ENCODE data around the gene CAPN9.

CAPN9 gene

GRCh38 chr1:230800891-230801840 lies 54.0 kb downstream of the CAPN9 start:
- DNase-seq, result no peak

GRCh38 chr1:230804396-230804795 lies 57.2 kb downstream of the CAPN9 start:
- no peak for DNase-seq

- no peak for DNase-seq
Observed at GRCh38 chr1:230806552-230806951, 59.4 kb downstream of the CAPN9 start.

DNA sequence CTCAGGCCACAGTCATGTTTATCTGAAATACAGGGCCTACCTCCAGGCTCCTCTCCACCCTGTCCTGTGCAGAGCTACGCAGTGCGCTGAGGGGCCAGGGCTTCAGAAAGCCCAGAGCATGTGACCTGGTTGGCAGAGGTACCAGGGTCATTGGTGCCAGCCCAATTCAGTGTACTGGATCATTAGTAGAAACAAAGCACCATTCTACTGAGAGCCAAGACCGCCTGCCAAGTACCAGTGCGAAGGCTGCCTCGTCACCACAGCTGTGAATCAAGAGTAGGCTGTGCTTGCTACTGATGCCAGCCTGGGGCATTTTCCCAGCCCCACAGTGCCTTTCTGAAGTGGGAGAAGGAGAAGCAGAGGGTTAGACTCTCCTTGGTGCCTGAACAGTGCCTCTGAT lies 59.8 kb downstream of the CAPN9 start:
- DNase-seq, result peak; percentile 50

GRCh38 chr1:230807561-230808280 lies 60.5 kb downstream of the CAPN9 start:
- no peak for DNase-seq

DNA sequence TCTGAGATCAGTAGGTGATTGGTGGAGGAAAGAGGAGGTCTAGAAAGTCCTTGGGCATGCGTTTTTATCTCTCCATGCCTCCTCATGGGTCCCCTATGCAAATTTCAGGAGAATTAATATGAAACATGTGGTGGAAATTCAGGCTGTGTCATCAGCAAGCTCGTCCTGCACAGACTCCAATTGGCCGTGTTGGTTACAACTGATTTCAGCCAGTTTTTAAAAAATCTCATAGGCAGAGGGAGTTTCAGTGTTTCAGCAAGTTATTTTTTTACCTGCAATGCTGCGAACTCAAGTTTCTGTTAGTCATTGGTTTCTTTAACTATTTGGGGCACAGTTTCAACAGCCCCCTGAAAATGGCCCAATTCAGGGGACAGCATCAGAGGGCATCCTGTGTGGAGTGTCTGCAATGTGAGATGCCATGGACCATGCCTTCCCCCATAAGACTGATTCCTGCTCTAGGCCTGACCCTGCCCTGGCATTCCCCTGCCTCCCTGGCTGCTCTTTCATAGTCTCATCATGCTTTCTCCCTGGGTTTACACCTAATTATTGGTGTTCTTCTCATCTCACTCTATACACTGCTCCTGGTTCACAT lies 61.2 kb downstream of the CAPN9 start:
- DNase-seq, result no peak

DNA sequence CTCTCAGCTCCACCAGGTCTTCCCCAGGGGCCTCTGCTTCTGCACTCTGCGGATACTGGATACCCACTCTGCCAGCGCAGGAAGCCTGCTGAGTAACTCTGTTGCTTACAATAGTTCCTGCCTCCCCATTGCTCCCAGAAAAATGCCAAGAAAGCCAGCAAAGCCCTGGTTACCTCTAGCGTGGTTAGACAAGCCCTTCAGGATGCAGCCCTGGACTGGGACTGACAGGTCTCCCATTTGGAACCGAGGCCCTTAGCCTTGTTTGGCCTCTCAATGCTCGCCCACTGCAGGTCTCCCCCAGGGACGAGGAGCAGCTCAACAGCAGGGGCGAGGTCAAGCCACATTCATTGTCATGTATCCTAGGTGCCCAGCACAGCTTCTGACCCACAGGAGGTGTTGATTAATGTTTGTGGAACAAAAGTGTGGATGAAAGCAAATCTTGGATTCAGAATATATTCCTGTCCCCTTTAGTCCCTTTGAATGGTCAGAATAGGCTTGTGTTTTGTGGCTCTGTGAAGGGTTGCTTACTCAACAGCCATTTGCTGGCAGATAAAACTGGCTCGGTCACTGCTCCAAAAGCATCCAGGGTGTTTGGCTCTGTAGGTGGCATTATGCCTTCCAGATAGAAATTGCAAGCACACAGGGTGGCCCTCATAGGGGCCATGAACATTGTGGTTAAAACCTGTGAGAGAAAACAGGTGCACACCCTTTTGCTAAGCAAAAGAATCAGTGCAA lies 62.2 kb downstream of the CAPN9 start:
- no peak for DNase-seq

DNA sequence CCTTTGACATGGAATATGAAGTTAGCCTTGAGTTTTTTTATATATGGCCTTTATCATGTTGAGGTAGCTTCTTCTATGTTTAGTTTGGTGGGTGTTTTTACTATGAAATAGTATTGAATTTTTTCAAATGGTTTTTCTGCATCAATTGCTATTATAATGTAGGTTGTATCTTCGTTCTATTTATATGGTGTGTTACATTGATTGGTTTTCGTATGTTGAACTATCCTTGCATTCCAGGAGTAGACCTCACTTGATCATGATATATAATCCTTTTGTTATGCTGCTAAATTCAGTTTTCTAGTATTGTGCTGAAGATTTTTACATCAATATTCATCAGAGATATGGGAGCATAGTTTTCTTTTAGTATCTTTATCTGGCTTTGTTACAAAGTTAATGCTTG lies 65.4 kb downstream of the CAPN9 start:
- DNase-seq, result no peak

DNA sequence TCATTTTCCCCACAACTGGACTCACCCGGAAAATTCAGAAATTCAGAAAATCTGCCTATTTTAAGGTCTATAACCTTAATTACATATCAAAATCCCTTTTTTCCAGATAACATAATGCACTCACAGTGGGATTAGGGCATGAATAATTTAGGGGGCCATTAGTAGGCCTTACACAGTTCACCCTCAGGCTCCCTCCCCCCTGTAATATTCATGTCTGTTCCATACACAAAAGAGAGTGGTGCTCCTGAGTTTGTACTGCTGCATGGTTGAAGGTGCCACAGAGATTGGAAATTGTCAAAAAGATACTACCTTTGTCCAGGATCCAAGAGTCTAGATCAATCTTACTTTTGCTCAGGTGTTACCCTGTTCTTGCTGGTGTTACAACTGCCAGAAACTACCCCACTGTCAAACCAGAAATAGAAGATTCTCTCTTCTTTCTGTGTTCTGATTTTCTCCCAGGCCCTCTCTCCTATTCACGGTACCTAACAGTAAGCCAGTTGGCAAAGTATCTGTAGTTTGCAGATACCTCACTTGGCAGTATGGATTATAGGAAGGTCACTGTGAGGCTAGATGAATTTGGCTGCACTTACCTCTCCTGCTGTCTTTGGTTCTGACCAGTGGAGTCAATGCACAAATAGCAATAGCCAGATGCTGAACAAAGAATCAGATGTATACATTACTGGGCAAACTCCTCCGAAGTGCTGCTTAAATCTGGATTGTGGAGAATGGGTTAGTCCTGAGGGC lies 67.9 kb downstream of the CAPN9 start:
- DNase-seq, result no peak

DNA sequence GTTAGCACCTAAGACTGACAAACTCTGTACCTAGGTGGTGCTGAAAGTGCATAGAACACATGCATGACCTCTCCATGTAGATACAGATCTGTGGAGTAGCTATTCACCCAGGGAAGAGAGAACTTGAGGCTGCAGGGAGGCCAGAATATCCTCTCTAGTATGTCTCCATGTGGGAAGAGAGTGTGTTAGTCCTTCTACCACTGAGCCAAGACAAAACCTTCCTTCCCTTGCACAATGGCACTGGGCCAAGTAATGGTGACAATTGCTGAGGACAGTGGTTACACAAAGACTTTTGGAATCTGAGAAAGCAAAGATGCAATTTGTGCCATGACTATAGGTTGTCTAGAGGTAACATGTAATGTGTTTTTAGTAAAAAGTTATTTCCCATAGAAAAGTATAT lies 68.8 kb downstream of the CAPN9 start:
- DNase-seq, result no peak

GRCh38 chr1:230818367-230818766 lies 71.2 kb downstream of the CAPN9 start:
- DNase-seq, result no peak

DNA sequence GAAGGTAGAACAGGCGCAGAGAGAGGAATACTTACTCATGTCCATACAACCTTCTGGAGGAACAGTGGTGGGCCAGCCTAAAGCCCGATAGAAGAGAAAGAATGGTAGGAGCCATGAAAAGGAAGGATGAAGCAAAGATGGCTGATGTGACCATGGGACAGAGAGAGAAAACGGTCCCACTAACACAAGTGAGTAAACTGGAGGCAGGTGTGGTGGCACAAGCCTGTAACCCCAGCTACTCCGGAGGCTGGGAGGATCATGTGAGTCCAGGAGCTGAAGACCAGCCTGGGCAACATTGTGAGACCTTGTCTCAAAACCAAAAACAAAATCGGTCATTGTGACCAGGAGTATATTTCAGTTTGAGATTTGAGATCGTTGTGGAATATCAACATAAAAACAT lies 71.7 kb downstream of the CAPN9 start:
- no peak for DNase-seq

DNA sequence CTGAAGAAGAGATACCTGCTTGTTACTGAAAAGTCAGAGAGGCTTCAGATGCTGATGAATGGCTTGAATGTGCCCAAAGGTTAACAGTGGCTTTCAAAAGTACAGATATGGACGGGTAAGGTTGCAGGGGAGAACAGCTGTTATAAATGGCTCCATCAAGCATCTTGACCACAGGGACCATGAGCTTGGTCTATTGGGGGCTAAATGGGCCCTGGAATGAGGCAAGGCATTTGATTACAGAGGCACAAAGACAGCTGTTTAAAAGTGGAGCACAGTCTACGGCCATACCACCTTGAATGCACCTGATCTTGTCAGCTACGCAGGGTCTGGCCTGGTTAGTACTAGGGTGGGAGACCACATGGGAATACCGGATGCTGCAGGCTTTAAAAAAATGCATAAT lies 72.8 kb downstream of the CAPN9 start:
- no peak for DNase-seq

DNA sequence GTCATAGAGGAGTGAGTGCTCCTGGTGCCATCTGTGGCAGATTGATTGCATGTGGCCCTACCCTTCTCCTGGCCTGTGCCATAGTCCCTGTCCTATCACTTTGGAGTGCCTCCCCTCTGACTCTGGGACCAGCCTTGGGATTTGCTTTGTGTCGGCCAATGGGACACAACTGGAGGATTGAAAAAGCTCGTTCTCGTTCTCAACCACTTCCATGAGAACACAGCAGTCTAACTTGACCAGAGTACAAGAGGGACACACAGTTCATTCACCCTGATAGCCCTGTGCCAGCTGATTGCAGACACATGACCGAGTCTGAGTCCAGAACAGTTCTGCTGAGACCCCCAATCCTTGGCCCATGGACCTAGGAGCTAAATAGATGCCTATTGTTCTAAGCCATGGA lies 73.4 kb downstream of the CAPN9 start:
- no peak for DNase-seq

DNA sequence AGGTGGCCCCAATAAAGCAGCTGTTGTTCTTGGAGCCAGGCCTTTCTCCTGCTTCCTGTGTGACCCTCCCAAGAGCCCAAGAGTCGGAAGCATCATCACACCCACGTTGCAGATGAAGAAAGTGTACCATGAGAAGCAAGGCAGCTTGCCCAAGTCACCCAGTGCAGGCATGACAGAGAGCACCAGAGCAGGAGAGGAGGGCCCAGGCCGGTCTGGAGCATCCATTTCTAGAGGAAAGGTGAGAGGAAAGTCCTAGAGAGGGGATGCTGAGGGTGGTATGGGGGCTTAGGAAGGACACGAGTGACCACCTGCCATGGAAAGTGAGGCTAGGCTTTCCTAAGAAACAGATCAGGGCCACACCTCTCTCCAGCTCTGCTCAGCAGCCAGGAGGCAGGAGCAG lies 74.2 kb downstream of the CAPN9 start:
- DNase-seq, result no peak

- DNase-seq, result no peak
Observed at GRCh38 chr1:230822092-230822581, 74.9 kb downstream of the CAPN9 start.

DNA sequence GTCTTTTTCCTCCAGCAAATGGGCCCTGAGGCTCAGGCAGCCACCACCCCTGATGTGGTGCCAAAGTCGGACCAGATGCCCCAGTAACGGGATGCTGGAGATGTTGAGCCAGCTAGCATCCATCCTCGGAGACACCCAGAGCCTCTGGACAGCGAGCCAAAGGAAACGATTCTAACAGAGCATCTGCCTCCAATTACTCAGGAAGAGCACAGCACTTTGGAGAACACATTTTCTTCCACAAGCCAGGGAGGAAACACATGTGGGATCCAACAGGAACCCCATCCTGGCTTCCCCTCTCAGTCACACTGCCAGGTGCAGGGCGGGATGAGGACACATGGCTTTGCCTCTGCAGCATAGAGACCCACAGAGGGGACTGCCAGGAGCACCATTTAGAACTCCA lies 76.2 kb downstream of the CAPN9 start:
- no peak for DNase-seq

DNA sequence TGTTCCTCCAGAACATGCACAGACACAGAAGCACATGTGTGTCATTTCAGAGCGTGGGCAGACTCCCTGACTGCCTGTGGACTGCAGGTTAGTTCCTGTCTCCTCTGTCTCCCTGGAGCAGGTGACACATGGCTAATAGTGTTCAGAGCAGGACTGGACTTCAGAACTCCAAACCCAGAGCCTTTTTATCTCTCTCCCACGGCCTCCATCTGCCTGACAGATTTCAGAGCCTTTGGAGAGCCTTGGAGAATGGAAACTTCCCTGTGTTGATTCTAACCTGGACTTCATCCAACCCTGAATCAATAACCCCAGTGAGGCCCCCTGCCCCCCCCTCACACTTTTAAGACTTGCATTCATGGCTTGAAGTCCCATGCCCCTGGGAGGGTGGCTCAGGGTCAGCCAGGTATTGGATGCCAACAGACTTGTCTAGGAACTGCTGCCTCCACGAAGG lies 76.8 kb downstream of the CAPN9 start:
- no peak for DNase-seq

GRCh38 chr1:230824551-230824918 lies 77.3 kb downstream of the CAPN9 start:
- DNase-seq, result no peak

DNA sequence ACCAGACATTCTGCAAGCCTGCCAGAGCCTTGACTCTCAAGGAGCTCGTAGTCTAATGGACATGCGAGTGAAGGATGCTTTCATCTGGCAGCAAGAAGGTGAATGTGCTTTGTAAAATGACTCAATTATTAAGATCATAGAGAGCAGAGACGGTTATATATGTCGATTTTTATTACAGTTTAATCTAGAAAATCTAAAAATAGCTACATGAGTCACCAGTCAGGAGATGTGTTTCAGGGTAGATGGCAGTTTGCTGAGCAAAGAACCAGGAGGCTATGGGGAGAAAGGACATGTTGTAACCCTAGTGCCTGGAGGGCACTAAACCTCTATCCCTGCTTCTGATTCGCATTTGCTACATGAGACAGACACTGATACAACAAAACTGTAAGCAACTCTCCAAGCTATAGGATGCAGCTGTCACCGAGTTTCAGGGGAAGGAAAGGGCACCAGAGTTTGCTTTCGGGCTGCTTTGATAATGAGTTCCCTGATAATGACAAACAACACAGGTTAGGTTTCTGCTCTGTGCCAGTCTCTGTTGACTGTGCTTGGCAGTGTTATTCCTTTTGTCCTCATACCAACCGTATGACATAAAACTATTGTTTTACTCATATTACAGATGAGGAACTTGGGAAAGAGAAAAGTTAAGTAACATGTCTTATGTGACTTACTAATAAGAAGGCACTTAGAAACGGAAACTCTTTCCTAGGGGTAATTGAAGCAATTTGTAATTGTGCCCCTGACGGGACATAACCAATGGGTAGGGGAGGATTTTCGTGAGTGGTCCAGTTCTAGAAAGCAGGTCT lies 77.9 kb downstream of the CAPN9 start:
- no peak for DNase-seq

DNA sequence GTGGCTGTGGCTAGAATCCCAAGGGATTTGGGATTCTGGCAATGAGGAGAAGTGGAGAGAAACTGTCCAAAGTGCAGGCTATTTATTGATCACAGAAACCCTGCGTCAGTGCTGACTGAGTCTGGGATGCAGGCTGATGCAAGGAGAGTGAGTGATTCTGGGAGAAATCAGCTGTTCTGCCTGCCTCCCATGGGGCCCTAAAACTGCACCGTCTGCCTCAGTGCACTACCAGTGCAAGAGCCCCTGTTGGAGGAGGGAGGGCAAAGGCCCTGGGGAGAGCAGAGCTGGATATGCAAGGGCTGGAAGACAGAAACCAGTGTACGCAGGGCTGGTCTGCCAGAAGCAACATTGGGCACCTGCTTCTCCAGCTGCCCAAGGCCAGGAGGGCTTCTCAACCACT lies 78.6 kb downstream of the CAPN9 start:
- no peak for DNase-seq

Measured in NCI-H1092 (cell line).